Nucleus accumbens (tissue), 56 donors: ENCODE results near the gene TGFBR1.

Source experiments
- DNase-seq, 56 donors: peaks; one replicate each; lab custom pipeline; 2025; lab: John Stamatoyannopoulos, UW

The TGFBR1 gene

DNA sequence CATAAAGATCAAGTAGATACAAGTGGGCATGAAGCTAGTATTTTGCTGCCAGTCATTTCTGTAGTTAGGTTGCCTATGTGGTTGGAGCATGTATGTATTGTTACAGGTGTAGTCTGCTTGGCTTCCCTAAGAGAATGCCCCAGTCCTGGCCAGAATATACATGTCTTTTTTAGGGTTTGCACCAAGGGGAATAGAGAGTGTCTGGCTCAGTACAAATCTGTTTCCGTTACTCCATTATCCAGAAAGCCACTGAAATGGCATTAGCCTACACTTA is 23.2 kb downstream of the TGFBR1 start:
- DNase-seq = no peak

DNA sequence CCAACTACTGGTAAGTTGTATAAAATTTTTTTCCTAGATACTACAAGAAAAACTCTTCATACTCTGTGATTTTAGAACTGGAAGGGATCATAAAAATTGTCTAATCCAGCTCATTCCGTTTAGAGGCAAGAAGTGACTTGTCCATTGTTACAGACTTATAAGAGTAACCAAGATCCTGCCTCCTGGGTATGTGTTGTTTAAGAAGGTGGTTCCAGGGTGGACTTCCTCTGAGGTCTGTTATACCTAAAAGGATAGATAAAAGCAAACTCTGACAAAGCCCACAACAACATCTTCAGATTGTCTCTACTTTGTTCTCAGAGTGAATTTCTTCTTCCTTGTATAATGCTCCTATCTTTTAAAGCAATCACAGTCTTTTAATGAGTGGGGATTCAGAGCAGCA is 24.2 kb downstream of the TGFBR1 start:
- DNase-seq = no peak

DNA sequence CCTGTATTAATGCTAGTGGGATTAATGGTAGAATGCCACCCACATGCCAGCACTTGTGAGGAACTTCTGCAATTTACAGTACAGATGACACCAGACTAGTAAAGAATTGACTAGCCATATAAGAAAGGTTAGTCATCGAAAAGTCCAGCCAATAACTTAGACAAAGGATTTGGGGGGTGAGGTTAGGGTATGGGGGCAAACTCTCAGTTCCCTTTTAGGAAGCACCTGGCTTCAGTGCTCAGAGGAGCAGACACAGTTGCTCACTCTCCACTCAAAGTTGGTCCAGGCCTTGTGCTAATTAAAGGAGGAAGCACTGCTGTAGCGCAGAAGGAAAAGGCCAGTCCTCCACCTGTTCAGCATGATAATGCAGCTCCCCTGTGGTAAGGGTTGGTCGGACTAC is 25.2 kb downstream of the TGFBR1 start:
- no peak for DNase-seq

DNA sequence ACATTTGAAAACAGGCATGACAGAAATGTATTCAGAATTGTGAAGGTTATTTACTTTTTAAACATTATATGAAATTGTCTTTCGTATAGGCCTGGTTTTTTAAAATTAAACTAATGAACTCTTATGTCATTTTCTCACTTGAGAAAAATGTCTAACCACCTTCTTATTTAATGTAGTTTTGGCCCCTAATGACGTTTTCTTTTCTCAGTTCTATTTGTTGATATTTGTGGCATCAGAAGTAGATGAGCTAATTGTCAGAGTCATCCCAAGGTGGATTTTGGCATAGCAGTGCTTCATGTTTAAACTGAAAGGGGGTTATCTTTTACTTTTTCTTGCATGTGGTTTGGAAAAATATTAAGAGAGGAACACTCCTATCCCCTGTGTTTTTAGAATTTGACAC is 28.2 kb downstream of the TGFBR1 start:
- no peak for DNase-seq

DNA sequence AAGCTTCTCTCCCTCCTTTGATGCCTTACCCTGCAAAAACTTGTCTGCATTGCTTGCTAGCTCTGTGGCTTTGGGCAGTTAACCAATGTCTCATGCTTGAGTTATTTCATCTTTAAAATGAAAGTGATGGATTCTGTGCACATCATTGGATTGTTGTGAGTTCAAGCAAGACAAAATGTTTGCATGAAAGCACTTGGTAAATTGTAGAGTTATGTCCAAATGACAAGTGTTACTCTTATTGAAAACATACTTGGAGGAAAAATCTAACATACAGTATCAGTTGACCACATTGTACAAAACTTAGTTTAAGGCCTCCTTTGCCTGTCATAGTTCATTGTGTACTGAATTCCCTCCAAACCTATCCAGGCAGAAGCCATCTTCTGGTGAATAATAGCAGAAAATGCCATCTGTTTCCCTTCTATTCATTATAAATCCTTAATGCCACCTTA is 30.0 kb downstream of the TGFBR1 start:
- no peak for DNase-seq

DNA sequence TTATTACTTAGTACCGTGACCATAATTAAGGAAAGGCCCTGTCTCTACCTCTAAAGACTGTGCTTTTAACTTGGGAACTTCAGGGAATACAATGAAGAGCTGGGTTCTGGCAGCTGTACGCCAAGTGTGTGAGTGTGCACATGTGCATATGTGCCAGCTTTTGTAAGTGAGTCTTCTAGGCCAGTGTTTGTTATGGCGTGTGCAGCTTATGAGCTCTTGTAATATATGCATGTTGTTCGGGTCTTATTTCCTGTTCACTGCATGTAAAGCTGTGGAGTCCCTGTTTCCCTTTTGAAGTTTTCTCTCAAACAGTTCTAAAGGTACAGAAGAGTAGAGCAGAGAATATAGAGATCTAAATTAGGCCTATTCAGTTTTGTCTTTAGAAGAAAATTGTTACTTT is 30.5 kb downstream of the TGFBR1 start:
- DNase-seq = no peak

DNA sequence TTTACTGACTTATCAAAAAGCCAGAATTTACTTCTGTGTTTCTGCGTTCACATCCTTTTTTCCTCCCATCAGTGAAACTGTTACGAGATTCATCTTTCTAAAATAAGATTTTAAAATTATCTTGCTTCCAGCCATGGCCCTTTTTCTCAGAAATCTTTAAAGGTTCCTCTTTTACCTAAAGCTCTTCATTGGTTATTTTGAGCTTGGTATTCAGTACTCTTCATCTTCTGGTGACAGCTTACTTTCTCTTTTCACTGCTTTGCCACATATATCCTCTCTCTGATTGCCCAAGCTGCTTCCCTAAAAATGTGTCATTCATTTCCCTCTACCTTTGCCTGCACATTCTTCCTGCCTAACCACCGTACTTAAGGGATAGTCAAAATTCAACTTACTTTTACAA is 32.3 kb downstream of the TGFBR1 start:
- DNase-seq = no peak

DNA sequence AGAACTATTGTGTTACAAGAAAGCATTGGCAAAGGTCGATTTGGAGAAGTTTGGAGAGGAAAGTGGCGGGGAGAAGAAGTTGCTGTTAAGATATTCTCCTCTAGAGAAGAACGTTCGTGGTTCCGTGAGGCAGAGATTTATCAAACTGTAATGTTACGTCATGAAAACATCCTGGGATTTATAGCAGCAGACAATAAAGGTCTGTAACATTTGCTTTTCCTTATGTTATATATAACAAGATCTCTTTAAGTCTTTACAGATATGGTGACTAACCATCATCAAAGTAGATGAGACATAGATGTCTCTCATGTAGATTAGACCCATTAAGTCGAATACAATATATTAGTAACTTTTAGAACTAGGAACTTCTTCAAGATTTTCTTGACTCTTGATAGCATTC is 33.0 kb downstream of the TGFBR1 start:
- DNase-seq = no peak

DNA sequence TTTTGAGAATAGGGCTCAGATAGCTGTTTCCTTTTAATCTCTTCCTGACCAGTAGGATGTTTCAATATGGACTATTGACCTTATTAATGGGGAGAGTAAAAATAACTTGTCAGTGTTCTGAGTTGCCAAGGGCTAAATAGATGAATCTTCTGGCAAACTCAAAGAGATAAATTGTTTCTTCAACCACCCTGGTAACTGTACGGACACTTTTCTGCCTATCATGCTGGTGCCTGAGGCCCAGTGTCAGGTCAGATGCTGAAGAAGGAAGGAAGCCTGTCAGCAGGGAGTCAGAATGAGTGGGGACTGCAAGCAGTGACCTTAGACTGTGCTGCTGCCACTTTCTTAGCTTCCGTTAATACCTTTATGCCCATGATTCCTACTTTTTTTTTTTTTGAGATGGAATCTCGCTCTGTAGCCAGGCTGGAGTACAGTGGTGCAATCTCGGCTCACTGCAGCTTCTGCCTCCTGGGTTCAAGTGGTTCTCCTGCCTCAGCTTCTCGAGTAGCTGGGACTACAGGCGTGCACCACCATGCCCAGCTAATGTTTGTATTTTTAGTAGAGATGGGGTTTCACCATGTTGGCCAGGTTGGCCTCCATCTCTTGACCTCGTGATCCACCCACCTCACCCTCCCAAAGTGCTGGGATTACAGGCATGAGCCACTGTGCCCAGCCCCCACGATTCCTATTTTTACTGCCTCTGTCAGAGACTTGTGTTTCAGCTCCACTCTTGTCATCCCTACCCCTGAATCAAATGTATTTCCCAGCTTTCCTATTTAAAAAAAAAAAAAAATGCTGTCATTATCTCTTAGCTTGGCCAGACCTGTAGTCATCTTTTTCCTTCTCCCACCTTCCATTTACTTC is 33.7 kb downstream of the TGFBR1 start:
- no peak for DNase-seq

DNA sequence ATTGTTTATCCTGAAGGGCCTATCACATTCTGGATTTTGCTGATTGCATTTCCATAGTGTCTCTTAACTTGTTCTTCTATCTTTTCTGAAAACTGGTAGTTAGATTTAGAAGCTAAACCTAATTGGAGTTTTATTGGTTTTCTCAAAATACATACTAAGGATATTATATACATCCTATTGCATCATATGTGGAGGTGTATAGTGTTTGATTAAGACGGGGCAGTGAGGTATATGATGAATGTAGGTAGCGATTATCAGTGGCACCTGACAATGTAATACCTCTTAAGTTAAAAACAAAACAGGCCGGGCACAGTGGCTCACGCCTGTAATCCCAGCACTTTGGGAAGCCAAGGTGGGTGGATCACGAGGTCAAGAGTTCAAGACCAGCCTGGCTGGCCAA is 35.0 kb downstream of the TGFBR1 start:
- no peak for DNase-seq

DNA sequence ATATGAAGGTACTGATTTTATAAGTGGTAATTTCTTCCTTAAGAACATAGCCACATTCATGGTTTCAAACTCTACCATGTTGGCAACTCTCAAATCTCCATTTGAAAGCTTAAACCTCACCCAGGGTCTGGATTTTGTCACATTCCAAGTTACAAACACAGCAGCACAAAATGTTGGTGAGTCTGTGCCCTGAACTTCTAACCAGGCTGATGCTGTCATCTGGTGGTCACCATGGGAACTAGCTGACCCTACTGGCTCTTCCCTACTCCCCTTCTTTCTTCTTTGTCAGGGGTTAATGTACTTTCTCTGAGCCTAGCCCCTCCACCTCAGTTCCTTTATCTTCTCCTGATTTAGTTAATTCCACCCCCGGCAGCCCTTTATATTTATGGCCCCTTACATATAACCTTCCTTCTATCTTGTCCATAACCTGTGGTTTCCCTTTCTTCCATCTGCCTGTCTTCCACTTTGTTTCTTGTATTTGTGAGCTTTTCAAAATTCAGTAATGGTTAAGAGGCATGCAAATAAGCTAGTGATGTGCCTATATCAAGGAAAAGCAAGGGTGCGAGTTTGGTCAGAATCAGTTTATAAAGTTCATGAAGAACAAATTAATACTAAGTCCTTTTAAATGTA is 35.9 kb downstream of the TGFBR1 start:
- peak in 32 of 56 donors; percentile 1 to 42 (median 12) for DNase-seq

DNA sequence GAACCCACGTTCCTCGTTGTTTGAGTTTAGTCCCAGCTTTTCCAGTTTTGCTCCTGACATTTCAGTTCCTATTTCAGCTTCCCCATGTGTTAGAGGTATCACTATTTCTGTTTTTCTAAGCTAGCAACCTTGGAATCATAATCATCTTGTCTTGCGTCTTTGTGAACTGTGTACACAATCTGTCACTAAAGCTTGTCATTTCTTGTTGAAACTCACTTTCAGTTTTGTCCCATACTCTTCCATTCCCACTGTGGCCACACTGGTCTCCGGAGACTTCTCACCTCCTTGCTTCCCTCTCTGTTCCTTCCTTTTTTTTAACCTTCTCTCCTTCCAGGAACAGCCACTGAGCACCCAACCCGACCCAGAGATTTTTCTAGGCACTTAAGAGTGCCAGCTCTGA is 36.9 kb downstream of the TGFBR1 start:
- no peak for DNase-seq

DNA sequence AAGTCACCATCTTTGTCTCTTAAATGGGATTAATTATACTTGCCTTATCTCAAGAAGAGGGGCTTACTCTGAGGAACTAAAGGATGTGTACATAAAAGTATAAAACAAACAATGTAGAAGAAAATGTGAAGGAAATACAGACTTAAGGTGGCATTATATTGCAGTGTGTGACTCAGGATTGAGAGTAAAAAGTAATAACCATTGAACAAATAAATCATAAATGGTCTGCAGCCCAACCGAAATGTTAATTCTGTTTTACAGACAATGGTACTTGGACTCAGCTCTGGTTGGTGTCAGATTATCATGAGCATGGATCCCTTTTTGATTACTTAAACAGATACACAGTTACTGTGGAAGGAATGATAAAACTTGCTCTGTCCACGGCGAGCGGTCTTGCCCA is 37.4 kb downstream of the TGFBR1 start:
- DNase-seq = no peak

DNA sequence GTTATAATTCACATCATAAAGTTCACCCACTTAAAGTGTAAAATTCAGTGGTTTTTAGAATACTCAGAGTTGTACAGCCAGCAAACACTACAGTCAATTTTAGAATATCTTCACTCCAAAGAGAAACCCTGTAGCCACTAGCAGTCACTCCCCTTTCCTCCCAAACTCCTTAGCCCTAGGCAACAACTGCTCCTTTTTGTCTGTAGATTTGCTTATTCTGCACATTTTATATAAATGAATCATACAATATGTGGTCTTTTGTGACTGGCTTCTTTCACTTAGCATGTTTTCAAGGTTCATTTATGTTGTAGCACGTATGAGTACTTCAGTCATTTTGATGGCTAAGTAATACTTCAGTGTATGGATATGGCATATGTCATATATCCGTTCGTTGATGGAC is 38.7 kb downstream of the TGFBR1 start:
- no peak for DNase-seq

DNA sequence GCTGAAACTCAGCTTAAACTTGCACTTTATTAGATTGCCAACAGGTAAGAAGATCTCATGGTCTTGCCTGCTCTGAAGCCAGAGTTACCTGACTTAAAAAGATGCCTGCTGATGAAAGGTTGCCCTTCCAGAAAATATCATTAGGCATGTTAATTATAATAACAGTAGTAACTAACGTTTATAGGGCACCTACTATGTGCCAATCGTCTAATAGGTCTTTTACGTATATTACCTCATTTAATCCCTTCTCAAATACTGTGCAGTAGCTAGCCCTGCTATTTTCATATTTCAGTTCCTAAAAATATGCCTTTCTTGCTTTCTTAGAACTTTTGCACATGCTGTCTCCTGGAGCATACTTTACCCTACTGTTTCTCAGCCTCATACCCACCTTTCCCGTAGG is 40.1 kb downstream of the TGFBR1 start:
- no peak for DNase-seq

DNA sequence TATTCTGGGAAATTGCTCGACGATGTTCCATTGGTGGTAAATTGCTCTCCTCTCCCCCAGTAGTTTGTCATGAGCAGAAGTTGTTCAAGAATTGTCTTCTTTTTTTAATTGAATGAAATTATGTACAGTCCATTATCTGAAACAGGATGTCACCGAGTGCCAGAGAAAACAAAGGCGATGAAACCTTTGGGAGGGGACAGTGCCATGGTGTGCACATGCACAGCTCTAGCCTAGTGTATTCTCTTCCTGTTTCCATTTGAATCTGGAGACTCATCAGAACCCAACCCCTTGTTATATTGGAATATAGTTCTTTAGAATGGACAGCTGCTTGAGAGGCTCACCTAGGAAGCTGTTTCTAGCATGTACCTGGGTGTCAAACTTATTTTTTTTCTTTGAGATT is 41.7 kb downstream of the TGFBR1 start:
- no peak for DNase-seq

DNA sequence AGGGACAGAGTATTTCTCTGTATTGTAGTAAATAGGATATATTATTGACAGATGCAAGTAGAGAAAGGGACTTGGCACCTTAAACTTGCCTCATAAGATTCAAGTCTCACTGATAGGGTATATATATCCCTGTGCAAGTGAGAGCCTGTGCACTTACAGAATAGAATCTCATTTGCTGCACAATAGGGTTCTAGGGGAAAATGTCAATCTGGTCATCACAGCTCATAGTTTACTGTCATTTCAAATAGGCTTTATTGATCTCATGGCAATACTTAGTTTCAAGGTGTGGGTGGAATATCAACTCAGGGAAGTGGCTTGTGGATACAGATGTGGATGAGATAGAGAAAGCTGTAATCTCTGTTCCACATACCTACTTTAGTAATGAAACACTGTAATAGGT is 42.3 kb downstream of the TGFBR1 start:
- no peak for DNase-seq

DNA sequence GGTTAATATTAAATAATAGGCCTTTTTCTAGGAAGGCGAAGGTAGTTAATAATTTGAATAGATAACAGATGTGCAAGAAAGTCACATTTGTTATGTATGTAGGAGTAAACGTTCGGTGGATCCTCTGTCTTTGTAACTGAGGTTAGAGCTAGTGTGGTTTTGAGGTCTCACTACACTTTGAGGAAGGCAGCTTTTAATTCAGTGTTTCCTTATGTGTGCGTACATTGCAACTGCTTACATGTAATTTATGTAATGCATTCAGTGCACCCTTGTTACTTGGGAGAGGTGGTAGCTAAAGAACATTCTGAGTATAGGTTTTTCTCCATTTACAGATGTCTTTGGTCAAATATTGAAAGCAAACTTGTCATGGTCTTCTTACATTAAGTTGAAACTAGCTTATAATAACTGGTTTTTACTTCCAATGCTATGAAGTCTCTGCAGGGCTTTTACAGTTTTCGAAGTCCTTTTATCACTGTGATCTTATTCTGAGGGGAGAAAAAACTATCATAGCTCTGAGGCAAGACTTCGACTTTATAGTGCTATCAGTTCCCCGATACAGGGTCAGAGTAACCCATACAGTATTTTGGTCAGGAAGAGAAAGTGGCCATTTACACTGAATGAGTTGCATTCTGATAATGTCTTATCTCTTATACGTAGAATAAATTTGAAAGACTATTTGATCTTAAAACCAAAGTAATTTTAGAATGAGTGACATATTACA is 45.7 kb downstream of the TGFBR1 start:
- no peak for DNase-seq

DNA sequence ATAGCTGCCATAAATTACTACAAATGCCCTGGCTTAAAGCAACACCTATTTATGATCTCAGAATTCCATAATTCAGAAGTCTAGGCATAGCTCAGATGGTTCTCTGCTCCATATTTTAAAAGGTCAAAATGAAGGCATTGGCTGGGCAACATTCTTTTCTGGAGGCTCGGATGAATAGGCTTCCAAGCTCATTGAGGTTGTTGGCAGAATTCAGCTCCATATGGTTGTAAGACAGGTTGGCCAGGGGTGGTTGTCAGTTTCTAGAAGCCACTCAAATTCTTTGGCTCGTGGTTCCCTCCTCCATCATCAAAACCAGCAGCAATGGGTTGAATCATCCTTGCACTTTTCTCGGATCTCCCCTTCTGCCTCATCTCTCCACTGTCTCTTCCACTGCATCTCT is 49.4 kb downstream of the TGFBR1 start:
- no peak for DNase-seq

DNA sequence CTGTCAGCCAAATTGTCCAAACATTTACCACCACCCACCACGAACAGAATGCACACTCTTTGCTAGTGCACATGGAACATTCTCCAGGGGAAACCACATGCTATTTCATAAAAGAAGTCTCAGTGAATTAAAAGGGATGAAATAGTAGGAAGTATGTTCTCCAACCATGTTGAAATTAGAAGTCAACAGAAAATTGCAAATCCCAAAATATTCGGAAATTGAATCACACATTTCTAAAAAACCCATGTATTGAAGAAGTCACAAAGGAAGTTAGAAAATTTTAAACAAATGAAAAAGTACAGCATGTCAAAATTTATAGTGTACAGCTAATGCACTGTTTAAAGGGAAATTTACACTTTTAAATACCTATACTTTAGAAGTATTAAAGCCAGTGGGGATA is 50.8 kb downstream of the TGFBR1 start:
- no peak for DNase-seq

DNA sequence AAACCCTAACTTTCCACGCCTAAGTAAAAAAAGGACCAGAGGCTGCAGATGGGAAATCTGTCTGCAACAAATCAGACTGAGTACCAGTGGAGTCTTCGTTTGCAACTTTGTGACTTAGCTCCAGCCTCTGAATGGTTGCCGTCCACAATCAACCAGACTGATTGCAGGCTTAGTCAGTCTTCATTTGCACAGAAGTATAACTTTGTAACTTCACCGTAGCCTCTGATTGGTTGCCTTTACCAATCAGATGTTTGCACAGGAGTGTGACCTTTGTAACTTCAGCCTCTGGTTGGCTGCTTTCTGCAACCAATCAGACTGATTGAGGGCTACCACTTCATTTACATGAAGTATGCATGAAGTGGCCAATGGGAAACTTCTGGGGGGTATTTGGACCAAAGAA is 53.7 kb downstream of the TGFBR1 start:
- no peak for DNase-seq

DNA sequence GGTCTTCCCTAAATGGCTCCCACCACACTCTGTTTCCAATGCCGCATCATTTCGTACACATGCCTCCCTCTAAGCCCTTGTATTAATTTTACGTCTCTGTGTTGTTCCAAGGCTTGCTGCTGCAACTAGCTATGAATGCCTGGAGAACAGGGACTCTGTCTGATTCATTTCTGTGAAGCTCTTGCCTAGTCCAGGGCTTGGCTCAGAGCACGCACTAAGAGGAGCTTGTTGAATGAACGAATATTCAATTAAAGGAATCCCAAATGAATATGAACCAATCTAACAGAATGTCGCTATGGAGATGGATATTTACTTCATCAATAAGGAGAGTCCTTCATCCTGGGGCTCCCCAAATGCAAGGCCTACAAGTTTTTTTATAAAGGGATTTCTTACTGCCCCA is 55.3 kb downstream of the TGFBR1 start:
- DNase-seq = no peak
